ENCODE results near the gene TTC24. TPM values are rescaled to one million over a fixed set of nuclear protein-coding genes. Genes with fewer than 3 reads are reported as not detected.

Gene TTC24
- total and polyA plus RNA-seq, 5 donors: not detected

DNA sequence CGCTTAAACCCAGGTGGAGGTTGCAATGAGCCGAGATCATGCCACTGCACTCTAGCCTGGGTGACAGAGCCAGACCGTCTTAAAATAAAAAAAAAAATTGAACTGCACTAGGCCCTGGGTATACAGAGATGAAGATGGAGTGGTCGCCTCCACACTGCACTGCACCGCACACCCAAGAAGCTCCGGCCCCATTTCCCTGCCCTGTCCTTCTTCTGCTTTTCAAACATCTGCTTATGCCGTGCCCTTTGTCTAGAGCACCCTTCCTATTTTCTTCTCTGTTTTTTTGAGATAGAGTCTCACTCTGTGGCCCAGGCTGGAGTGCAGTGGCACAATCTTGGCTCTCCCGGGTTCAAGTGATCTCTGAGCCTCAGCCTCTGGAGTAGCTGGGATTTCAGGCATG, 24.6 kb upstream of the TTC24 start:
- intact Hi-C loops (cut with DNase I): no loop called here

DNA sequence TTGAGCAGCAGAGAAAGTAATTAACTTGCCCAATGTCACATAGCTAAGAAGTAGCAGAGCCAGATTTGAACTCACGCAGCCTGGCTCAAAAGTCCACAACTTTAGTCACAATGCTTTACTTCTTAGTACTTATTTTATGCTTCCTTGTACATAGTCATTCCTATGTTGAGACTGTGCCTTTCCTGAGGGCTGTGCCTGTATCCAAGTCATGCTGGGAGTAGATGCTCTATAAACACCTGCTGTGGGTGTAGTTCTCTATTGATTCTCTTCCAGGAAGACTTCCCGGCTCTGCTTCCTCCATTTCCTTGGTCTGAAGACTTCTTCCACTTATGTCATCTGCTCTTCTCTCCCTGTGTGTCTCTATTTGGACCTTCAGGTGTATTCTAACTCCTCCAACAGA, 23.8 kb upstream of the TTC24 start:
- H3K4me3 ChIP-seq (ENCODE audit: low read length): no peak overlapping the region
- H3K27ac ChIP-seq (ENCODE audit: low read length): no peak overlapping the region
- H3K4me1 ChIP-seq (ENCODE audit: control insufficient read depth, insufficient read depth, low read length): no peaks in the 10 kb centered on the region
- intact Hi-C loops (cut with DNase I): no loop called here
- ATAC-seq (no peak), DNase-seq (no peak)
- no peaks in the 10 kb centered on the region for H3K9me3 ChIP-seq (ENCODE audit: control insufficient read depth, low read length)
- H3K27me3 ChIP-seq (ENCODE audit: control insufficient read depth, insufficient read depth): no peaks in the 10 kb centered on the region
- WGBS: 64% methylated on average over 2 of the region's 2 CpGs

More for the DNA sequence above, 24.6 kb upstream of the TTC24 start:
- Histone ChIP-seq H3K4me3 (ENCODE audit: low read length) (no peak overlapping the region), H3K4me1 (ENCODE audit: control insufficient read depth, insufficient read depth, low read length) (no peaks in the 10 kb centered on the region), H3K27me3 (ENCODE audit: control insufficient read depth, insufficient read depth) (no peaks in the 10 kb centered on the region), H3K9me3 (ENCODE audit: control insufficient read depth, low read length) (no peaks in the 10 kb centered on the region), H3K27ac (ENCODE audit: low read length) (no peak overlapping the region)
- DNase-seq (no peak), ATAC-seq (no peak)
- 83% methylated on average over 8 of the region's 8 CpGs for WGBS

DNA sequence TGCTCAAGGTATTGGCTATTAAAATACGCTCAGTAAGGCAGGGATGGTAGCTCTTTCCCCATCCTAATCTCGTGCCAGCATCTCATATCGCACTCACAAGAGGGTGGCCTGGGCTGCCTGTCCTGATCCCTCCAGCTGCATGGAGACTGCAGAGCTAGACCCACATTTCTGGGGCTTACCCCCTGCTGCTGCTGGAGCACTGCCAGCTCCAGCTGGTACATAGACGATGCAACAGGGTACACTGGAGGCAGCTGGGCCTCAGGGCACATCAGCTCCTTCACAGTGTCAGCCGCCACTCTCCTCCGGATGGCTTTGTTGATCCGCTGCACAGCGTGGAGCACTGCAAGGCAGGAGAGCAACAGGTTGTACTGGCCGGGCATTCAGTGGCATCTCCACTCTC, 23.2 kb upstream of the TTC24 start:
- Histone ChIP-seq H3K27me3 (ENCODE audit: control insufficient read depth, insufficient read depth) (no peaks in the 10 kb centered on the region), H3K4me1 (ENCODE audit: control insufficient read depth, insufficient read depth, low read length) (no peaks in the 10 kb centered on the region), H3K27ac (ENCODE audit: low read length) (no peak overlapping the region), H3K4me3 (ENCODE audit: low read length) (no peak overlapping the region), H3K9me3 (ENCODE audit: control insufficient read depth, low read length) (no peaks in the 10 kb centered on the region)
- no peak for DNase-seq
- ATAC-seq: no peak
- intact Hi-C loops (cut with DNase I): no loop called here
- WGBS: 83% methylated on average over 9 of the region's 9 CpGs

DNA sequence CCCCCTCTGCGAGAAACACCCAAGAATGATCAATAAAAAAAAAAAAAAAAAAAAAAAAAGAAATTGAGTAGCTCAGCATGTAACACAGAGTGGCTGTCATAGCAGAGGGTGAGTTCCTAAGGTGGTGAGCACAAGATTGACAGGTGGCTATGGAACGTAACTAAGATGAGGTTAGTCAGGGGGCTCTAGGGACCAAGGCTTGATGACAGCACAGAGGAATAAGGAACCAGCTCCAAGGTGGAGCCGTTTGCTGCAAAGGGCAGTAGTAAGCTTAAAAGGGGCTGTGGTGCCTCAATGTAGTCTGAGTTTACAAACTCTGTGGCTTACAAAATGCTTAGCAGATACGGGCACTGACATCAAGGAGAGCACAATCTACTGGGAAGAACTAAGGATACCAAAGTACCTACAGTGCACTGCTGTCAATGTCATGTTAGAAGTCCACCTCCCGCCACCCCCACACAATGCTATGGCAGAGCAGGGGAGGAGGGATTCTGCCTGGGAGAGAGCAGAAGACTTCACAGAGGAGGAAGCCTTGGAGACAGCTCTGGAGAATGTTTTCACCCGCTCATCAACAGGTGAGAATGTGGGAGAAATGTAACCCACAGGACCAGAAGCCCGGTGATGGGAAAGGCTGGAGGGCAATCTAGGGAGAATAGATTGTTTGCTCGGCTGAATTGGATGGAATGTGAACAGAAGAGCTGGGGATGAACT, 20.3 kb upstream of the TTC24 start:
- 73% methylated on average over 7 of the region's 8 CpGs for WGBS
- Histone ChIP-seq H3K27ac (ENCODE audit: low read length) (no peak overlapping the region), H3K27me3 (ENCODE audit: control insufficient read depth, insufficient read depth) (no peaks in the 10 kb centered on the region), H3K4me3 (ENCODE audit: low read length) (no peak overlapping the region), H3K4me1 (ENCODE audit: control insufficient read depth, insufficient read depth, low read length) (no peaks in the 10 kb centered on the region), H3K9me3 (ENCODE audit: control insufficient read depth, low read length) (no peaks in the 10 kb centered on the region)
- intact Hi-C loops (cut with DNase I): no loop called here
- no peak for DNase-seq
- ATAC-seq: no peak

DNA sequence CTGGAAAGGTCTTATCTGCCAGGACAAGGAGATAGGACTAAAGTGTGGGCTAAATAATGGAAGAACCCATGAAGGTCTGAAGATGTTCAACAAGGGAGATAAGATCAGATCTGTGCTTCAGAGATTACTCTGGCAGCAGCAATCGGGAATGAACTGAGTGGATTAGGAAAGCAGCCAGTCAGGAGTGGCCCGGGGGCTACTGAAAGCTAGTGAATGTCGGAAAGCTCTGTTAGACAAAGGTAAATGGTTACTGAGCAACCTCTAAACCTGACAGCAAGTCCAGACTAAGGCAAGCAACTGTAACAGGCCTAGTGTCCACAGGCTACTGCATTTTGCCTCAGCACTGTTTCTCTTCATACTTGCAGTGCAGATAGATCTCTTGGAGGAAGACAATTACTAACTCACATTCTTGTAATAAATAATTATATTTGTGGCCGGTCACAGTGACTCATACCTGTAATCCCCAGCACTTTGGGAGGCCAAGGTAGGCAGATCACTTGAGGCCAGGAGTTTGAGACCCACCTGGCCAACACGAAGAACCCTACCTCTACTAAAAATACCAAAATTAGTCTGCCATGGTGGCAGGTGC, 19.6 kb upstream of the TTC24 start:
- intact Hi-C loops (cut with DNase I): no loop called here
- DNase-seq: no peak
- WGBS: 65% methylated on average over 5 of the region's 5 CpGs

DNA sequence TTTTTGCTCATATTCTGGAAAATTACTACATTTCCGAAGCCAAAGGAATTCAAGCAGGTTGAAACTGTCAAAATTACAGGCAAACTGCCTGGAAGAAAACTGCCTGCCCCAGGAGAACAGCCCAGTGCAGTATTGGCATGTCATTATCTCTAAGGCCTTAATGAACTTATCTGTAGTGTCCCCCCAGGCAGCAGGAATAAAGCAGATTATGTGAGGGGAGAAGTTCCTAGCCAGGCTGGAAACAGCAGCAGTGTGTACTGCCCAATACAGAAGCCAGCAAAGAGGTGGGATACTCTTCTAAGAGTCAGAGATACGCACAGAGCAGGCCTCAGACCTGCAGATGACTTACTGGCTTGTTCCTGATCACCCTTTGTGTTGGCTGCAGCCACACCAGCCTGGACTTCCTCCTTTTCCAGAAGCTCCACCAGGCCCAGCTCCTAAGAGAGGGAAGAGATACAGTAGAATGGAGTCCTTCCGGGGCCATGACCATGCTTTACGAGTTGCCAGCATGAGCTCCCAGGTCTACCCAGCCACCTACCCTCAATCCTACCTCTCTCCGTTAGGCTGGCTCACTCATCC, 18.8 kb upstream of the TTC24 start:
- Histone ChIP-seq H3K4me3 (ENCODE audit: low read length) (no peak overlapping the region), H3K4me1 (ENCODE audit: control insufficient read depth, insufficient read depth, low read length) (no peaks in the 10 kb centered on the region), H3K27me3 (ENCODE audit: control insufficient read depth, insufficient read depth) (no peaks in the 10 kb centered on the region), H3K9me3 (ENCODE audit: control insufficient read depth, low read length) (no peaks in the 10 kb centered on the region), H3K27ac (ENCODE audit: low read length) (no peak overlapping the region)
- DNase-seq (no peak), ATAC-seq (peak; percentile 43 to 56)
- intact Hi-C loops (cut with DNase I): no loop called here
- WGBS: 56% methylated on average over 5 of the region's 5 CpGs

More for the DNA sequence above, 19.6 kb upstream of the TTC24 start:
- no peak overlapping the region for H3K4me3 ChIP-seq (ENCODE audit: low read length)
- no peaks in the 10 kb centered on the region for H3K27me3 ChIP-seq (ENCODE audit: control insufficient read depth, insufficient read depth)
- no peak for ATAC-seq
- H3K4me1 ChIP-seq (ENCODE audit: control insufficient read depth, insufficient read depth, low read length): no peaks in the 10 kb centered on the region
- no peak overlapping the region for H3K27ac ChIP-seq (ENCODE audit: low read length)
- H3K9me3 ChIP-seq (ENCODE audit: control insufficient read depth, low read length): no peaks in the 10 kb centered on the region

DNA sequence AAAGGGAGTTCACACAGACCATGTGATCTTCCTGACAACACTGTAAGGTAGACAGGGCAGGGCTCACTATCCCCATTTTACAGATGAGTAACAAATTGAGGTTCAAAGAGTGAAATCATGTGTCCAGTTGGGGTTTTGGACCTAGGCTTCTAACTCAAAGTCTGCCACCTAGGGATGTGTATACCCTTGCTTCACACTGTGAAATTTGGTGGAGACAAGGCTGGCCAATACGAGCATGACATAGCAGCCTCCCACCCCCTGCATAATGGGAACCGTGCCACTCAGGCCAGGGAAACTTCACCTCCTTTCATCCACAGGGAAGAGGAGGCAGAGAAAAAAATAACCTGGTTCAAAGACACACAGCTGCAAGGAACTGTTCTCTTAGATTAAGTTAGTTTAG, 14.0 kb upstream of the TTC24 start:
- no peaks in the 10 kb centered on the region for H3K4me1 ChIP-seq (ENCODE audit: control insufficient read depth, insufficient read depth, low read length)
- ATAC-seq (no peak), DNase-seq (no peak)
- H3K27me3 ChIP-seq (ENCODE audit: control insufficient read depth, insufficient read depth): no peaks in the 10 kb centered on the region
- H3K9me3 ChIP-seq (ENCODE audit: control insufficient read depth, low read length): no peaks in the 10 kb centered on the region
- H3K4me3 ChIP-seq (ENCODE audit: low read length): no peak overlapping the region
- intact Hi-C loops (cut with DNase I): no loop called here
- 90% methylated on average over 2 of the region's 2 CpGs for WGBS
- no peak overlapping the region for H3K27ac ChIP-seq (ENCODE audit: low read length)

DNA sequence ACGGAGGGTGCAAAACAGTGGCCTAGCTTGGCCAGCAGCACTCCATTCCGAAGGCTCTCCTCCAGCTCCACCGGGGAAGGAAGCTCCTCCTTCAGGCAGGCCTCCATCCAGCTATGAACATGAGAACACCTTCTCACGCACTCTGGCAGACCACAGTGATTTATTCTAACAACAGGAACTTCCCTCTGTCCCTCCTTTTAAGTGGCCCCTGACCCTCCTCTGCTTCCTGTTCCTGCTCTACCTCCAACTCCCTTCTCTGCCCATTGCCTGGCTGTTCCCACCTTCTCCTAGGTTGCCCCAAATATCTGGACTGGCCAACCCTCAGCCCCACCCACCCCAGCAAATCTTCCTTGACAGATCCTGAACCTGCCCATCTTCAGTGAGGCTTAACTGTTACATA, 13.1 kb upstream of the TTC24 start:
- DNase-seq: no peak
- no peak overlapping the region for H3K27ac ChIP-seq (ENCODE audit: low read length)
- H3K4me3 ChIP-seq (ENCODE audit: low read length): no peak overlapping the region
- no peak for ATAC-seq
- H3K4me1 ChIP-seq (ENCODE audit: control insufficient read depth, insufficient read depth, low read length): no peaks in the 10 kb centered on the region
- H3K9me3 ChIP-seq (ENCODE audit: control insufficient read depth, low read length): no peaks in the 10 kb centered on the region
- WGBS: 87% methylated on average over 4 of the region's 4 CpGs
- no peaks in the 10 kb centered on the region for H3K27me3 ChIP-seq (ENCODE audit: control insufficient read depth, insufficient read depth)
- intact Hi-C loops (cut with DNase I): no loop called here

DNA sequence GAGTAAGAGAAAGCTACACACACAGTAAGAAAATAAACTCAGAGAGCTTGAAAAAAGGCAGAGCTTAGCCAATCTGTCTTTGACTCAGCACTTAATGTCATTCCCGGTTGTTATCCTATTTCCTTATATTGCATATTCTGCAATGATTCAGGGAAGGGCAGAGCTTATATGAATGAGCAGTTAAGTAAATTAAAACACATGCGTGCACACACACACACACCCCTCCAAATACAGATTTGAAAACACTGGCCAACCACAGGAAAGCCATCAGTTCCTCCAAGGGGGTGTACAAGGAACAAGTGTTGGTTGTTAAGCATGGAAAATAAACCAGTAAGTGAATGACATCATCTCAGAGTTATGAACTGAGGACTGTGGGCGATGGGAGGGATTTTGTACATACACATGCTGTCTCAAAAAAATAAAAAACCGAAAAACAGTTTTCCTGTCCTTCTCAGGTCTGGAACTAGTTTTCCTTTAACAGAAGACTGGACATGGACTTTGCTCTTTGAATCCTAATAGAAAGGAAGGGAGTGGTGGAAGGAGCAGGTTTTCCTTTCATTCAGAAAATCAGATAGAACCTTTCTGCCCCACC, 8.2 kb upstream of the TTC24 start:
- no peak overlapping the region for H3K4me3 ChIP-seq (ENCODE audit: low read length)
- intact Hi-C loops (cut with DNase I): no loop called here
- no peaks in the 10 kb centered on the region for H3K27me3 ChIP-seq (ENCODE audit: control insufficient read depth, insufficient read depth)
- DNase-seq: no peak
- WGBS: 14% methylated on average over 4 of the region's 4 CpGs
- no peaks in the 10 kb centered on the region for H3K9me3 ChIP-seq (ENCODE audit: control insufficient read depth, low read length)
- H3K27ac ChIP-seq (ENCODE audit: low read length): no peak overlapping the region
- no peaks in the 10 kb centered on the region for H3K4me1 ChIP-seq (ENCODE audit: control insufficient read depth, insufficient read depth, low read length)
- no peak for ATAC-seq

DNA sequence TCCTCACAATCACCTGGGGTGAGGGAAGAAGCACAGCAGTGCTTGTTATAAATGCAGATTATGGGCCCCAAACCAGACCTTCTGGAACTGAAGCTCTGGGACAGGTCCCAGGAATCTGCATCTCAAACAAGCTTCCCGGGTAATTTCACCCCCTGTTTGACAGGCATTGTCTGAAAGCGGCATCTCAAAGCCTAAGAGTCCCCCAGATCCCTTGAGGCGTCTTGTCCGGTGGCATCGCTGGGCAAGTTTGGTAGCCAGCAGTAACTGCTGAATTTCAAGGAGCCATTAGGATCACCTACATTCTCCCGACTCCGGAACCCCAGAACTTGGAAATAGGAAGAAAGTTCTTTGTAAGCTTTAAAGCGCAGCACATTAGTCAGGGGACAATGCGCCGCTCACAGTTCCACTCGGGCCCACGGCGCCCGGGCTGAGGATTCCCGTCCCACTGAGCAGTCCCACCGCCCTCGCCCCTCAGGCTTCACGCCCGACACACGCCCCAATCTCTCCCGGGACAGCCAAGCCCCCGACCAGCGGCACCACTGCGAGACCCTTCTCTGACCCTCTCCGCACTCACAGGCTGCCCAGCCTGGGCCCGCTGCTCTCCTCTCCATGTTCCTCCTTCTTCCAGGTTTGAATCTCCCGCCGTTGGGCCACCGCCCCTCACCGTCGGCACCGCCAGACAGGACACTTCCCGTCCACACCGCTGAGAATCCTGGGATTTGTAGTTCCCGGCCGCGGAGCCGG, 7.4 kb upstream of the TTC24 start, which contains the start of gene IQGAP3:
Gene IQGAP3, minus strand, starts transcription at position 647 of the 744 bp plus-strand sequence. Its CDS starts 36 bp downstream, at position 611.
- no peaks in the 10 kb centered on the region for H3K27me3 ChIP-seq (ENCODE audit: control insufficient read depth, insufficient read depth)
- no peak within 1 kb of the TSS for H3K27ac ChIP-seq (ENCODE audit: low read length)
- intact Hi-C loops (cut with DNase I): no loop called here
- DNase-seq (peak; percentile 88 to 92 (median 91)), ATAC-seq (peak; percentile 94 to 95)
- under 1% methylated on average over 38 of the region's 38 CpGs for WGBS
- H3K4me1 ChIP-seq (ENCODE audit: control insufficient read depth, insufficient read depth, low read length): no peaks in the 10 kb centered on the region
- no peaks in the 10 kb centered on the region for H3K9me3 ChIP-seq (ENCODE audit: control insufficient read depth, low read length)
- peak within 1 kb of the TSS; percentile 2 for H3K4me3 ChIP-seq (ENCODE audit: low read length)

DNA sequence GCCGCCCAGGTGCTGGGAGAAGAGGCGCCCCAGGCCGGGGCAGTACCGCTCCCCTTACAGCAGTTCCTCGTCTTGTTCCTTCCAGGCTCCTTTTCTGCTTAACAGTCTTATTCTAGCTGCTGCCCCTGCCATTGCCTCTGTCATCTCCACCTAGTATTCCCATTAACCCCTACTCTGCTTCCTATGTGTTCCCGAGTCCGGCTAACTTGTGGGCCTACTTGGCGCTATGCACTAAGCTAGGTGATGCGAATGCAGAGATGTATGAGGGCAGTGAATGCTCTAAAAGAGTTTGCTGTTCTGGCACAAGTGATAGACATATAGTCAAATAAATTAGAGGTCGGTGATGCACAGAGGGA, 6.9 kb upstream of the TTC24 start:
- ATAC-seq: no peak
- H3K4me1 ChIP-seq (ENCODE audit: control insufficient read depth, insufficient read depth, low read length): no peaks in the 10 kb centered on the region
- H3K27me3 ChIP-seq (ENCODE audit: control insufficient read depth, insufficient read depth): no peaks in the 10 kb centered on the region
- no peak for DNase-seq
- 29% methylated on average over 10 of the region's 10 CpGs for WGBS
- H3K4me3 ChIP-seq (ENCODE audit: low read length): peak overlapping the region; percentile 2
- no peaks in the 10 kb centered on the region for H3K9me3 ChIP-seq (ENCODE audit: control insufficient read depth, low read length)
- no peak overlapping the region for H3K27ac ChIP-seq (ENCODE audit: low read length)
- intact Hi-C loops (cut with DNase I): no loop called here

Data from right cardiac atrium (tissue), 5 donors.